K562 (cell line): ENCODE measurements around the gene NUPR1. TPM values are rescaled to one million over a fixed set of nuclear protein-coding genes. Genes with fewer than 3 reads are reported as not detected.
A peak's percentile ranks its signal among the peaks of the same experiment; 100 is the strongest.

Experiments used
- ATF1 ChIP-seq, 2 experiments: fragments of 450-650 bp in 1 of 2; IDR thresholded peaks; 2 replicates each; pipeline ENCODE4 v1.6.1; 2016; ENCODE audit warnings: missing compliant biosample characterization in 1 of 2, missing genetic modification characterization in 1 of 2
- BHLHE40 ChIP-seq: IDR thresholded peaks from 2 replicates; pipeline ENCODE4 v1.6.1; 2011; ENCODE audit warnings: low read length, improper control_type of control experiment
- BMI1 ChIP-seq: fragments of 150-350 bp; IDR thresholded peaks from 2 replicates; pipeline ENCODE4 v1.6.1; 2014; ENCODE audit warnings: low read length
- CREB1 ChIP-seq, 2 experiments: sonication (generic) in 1 of 2; formaldehyde crosslinking in 1 of 2; IDR thresholded peaks; 2 replicates each; pipeline versions ENCODE4 v1.6.1 to v1.8.0; 2012 to 2022; ENCODE audit warnings: inconsistent platforms in 1 of 2, mild to moderate bottlenecking in 1 of 2, missing genetic modification reagents in 1 of 2, moderate library complexity in 1 of 2
- CREBBP ChIP-seq: IDR thresholded peaks from one replicate; pipeline ENCODE4 v1.6.1; 2012; ENCODE audit warnings: low read depth, mild to moderate bottlenecking, control low read depth, inconsistent platforms, low read length
- FUS ChIP-seq: fragments of 200-400 bp; formaldehyde crosslinking; optimal IDR thresholded peaks from 2 replicates; pipeline ENCODE3; 2017; ENCODE audit warnings: low read depth, low read length
- HLTF ChIP-seq: fragments of 450-650 bp; IDR thresholded peaks from 2 replicates; pipeline ENCODE4 v1.6.1; 2016
- HMG20B ChIP-seq: fragments of 250-450 bp; sonication (Bioruptor Pico); IDR thresholded peaks from 2 replicates; pipeline ENCODE4 v1.5.0; 2021; ENCODE audit warnings: mild to moderate bottlenecking
- KDM1A ChIP-seq, 2 experiments: fragments of 450-650 bp; IDR thresholded peaks; 2 replicates each; pipeline ENCODE4 v1.6.1; 2016; ENCODE audit warnings: mild to moderate bottlenecking in 2 of 2
- KLF10 ChIP-seq: fragments of 250-450 bp; sonication (Bioruptor Pico); IDR thresholded peaks from 2 replicates; pipeline ENCODE4 v1.6.1; 2021; ENCODE audit warnings: matching md5 sums
- OTX1 ChIP-seq: fragments of 450-650 bp; formaldehyde crosslinking; IDR thresholded peaks from 2 replicates; pipeline ENCODE4 v1.4.0; 2022; ENCODE audit warnings: mild to moderate bottlenecking
- POLR2B ChIP-seq: fragments of 450-650 bp; IDR thresholded peaks from 2 replicates; pipeline ENCODE4 v1.6.1; 2018; ENCODE audit warnings: low read depth; ENCODE audit not compliant: partially characterized antibody
- RB1 ChIP-seq: fragments of 450-650 bp; IDR thresholded peaks from 2 replicates; pipeline ENCODE4 v1.6.1; 2017; ENCODE audit warnings: low read depth, mild to moderate bottlenecking
- SIN3B ChIP-seq: fragments of 450-650 bp; IDR thresholded peaks from 2 replicates; pipeline ENCODE4 v1.6.1; 2017; ENCODE audit warnings: low read depth, mild to moderate bottlenecking, moderate library complexity
- TAL1 ChIP-seq: fragments of 450-650 bp; IDR thresholded peaks from 2 replicates; pipeline ENCODE4 v1.6.1; 2016; ENCODE audit warnings: mild to moderate bottlenecking
- TCF7 ChIP-seq: sonication (generic); IDR thresholded peaks from 2 replicates; pipeline ENCODE4 v1.6.1; 2016; ENCODE audit warnings: antibody characterized with exemption, borderline replicate concordance
- TRIM24 ChIP-seq, 2 experiments: fragments of 450-650 bp; IDR thresholded peaks; 2 replicates each; pipeline ENCODE4 v1.6.1; 2016
- ZKSCAN8 ChIP-seq: fragments of 200-800 bp; sonication (Bioruptor generic); IDR thresholded peaks from 2 replicates; pipeline ENCODE4 v1.6.1; 2016; ENCODE audit warnings: missing genetic modification characterization, missing compliant biosample characterization
- ZNF140 ChIP-seq: fragments of 250-450 bp; sonication (Bioruptor Pico); IDR thresholded peaks from 2 replicates; pipeline ENCODE4 v1.8.0; 2021; ENCODE audit warnings: moderate library complexity, mild to moderate bottlenecking, inconsistent platforms
- polyA plus RNA-seq, 8 experiments: library from polyadenylated mRNA; depleted of rRNA in 4 of 8; stranded (reverse) in 5 of 8; unstranded in 3 of 8; fragments of >200 nt; fragmentation: Nextera tagmentation in 2 of 8; fragmentation: Illumina TruSeq in 1 of 8; extraction: Ambion mirVana in 2 of 8; extraction: Trizol in 1 of 8; gene quantifications; 2 replicates each; pipeline versions ENCODE4 v1.2.1 to v1.2.3, GENCODE V29; 2011 to 2014; ENCODE audit warnings: inconsistent platforms in 1 of 8, missing spikeins in 1 of 8
- total RNA-seq, 7 experiments: library from RNA; depleted of rRNA in 6 of 7; stranded (reverse); fragments of >200 nt in 6 of 7; fragmentation: Illumina TruSeq in 2 of 7; extraction: Trizol in 2 of 7; gene quantifications; 2 replicates each; pipeline versions ENCODE4 v1.2.1 to v1.2.3, GENCODE V29; 2011 to 2021; ENCODE audit warnings: low replicate concordance in 1 of 7
- TF ChIP-seq, protein P1 (sequence below), 2 experiments: IDR thresholded peaks in 1 of 2; conservative IDR thresholded peaks in 1 of 2; 2 replicates each; pipeline ENCODE4 v1.6.1; 2016; ENCODE audit warnings: low read depth in 2 of 2, mild to moderate bottlenecking in 1 of 2, missing compliant biosample characterization in 1 of 2, missing genetic modification characterization in 1 of 2, moderate library complexity in 1 of 2
- TF ChIP-seq, protein P2 (sequence below): fragments of 150-350 bp; conservative IDR thresholded peaks from 2 replicates; pipeline ENCODE4 v1.6.1; 2014; ENCODE audit warnings: low read length
- TF ChIP-seq, protein P3 (sequence below): fragments of 250-450 bp; sonication (Bioruptor Pico); IDR thresholded peaks from 2 replicates; pipeline ENCODE4 v1.5.0; 2021

Gene NUPR1
- total and polyA plus RNA-seq, 9 of the 15 experiments (the other 6 are each of a cell fraction or from before 2014, with no cell fraction given), result 0.07 to 1.5 (median 0.27) TPM

DNA sequence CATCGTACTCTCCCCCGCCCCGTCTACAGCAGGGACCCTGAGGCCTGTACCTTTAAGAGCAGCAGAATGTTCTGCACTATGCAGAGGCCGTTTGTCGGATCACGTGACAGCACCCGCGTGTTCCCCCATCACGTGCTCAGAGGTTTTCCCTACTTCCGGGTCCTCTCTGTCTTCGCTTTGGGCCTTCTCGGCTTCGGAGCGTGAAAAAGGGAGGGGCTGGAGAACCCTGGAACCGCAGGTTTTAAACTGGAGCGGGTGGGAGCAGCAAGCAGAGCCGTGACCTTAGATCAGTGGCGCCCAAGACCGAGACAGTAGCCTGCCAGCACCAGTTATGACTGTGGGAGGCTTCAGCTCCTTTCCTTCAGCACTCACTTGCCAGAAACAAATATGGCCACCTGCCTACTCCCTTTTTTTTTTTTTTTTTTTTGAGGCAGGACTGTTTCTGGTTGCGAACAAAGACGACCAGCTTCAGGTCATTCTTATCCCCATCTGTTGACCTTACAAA is 46.8 kb downstream of the NUPR1 start, which contains the start of gene CLN3 (continued):
- TF ChIP-seq, protein P1, sequence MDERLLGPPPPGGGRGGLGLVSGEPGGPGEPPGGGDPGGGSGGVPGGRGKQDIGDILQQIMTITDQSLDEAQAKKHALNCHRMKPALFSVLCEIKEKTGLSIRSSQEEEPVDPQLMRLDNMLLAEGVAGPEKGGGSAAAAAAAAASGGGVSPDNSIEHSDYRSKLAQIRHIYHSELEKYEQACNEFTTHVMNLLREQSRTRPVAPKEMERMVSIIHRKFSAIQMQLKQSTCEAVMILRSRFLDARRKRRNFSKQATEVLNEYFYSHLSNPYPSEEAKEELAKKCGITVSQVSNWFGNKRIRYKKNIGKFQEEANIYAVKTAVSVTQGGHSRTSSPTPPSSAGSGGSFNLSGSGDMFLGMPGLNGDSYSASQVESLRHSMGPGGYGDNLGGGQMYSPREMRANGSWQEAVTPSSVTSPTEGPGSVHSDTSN (CRISPR knock-in tag; IDR thresholded peaks at IDR 0.05; ENCODE audit: low read depth), result no peak
- TF ChIP-seq, protein P1 (tag; conservative IDR thresholded peaks at IDR 0.05; ENCODE audit: low read depth), result no peak
- TF ChIP-seq TAL1 (no peak), ZKSCAN8 (CRISPR knock-in tag) (peak; percentile 44; the same call in 1 of the 2 replicates), HLTF (no peak), CREB1 (IDR thresholded peaks at IDR 0.05) (no peak), CREB1 (CRISPR knock-in tag; IDR thresholded peaks at IDR 0.05) (peak; percentile 65; the same call in 1 of the 2 replicates), SIN3B (peak; percentile 86), TCF7 (no peak), CREBBP (no peak), TRIM24 (IDR thresholded peaks at IDR 0.05) (peak in 1 of 2 experiments; percentile 28; a peak in 1 of 4 replicates), BMI1 (no peak), KLF10 (CRISPR knock-in tag) (no peak), BHLHE40 (peak; percentile 99), KDM1A (IDR thresholded peaks at IDR 0.05) (no peak), ATF1 (CRISPR knock-in tag; IDR thresholded peaks at IDR 0.05) (no peak), ATF1 (tag; IDR thresholded peaks at IDR 0.05) (peak; percentile 89), FUS (no peak), HMG20B (CRISPR knock-in tag) (no peak), OTX1 (0 out of 2 replicates have a peak, but pooled peaks have one; percentile 2), RB1 (no peak), ZNF140 (CRISPR knock-in tag) (no peak), POLR2B (no peak)
- TF ChIP-seq, protein P2, sequence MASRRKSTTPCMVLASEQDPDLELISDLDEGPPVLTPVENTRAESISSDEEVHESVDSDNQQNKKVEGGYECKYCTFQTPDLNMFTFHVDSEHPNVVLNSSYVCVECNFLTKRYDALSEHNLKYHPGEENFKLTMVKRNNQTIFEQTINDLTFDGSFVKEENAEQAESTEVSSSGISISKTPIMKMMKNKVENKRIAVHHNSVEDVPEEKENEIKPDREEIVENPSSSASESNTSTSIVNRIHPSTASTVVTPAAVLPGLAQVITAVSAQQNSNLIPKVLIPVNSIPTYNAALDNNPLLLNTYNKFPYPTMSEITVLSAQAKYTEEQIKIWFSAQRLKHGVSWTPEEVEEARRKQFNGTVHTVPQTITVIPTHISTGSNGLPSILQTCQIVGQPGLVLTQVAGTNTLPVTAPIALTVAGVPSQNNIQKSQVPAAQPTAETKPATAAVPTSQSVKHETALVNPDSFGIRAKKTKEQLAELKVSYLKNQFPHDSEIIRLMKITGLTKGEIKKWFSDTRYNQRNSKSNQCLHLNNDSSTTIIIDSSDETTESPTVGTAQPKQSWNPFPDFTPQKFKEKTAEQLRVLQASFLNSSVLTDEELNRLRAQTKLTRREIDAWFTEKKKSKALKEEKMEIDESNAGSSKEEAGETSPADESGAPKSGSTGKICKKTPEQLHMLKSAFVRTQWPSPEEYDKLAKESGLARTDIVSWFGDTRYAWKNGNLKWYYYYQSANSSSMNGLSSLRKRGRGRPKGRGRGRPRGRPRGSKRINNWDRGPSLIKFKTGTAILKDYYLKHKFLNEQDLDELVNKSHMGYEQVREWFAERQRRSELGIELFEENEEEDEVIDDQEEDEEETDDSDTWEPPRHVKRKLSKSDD, result peak; percentile 88; the same call in 1 of the 2 replicates
- TF ChIP-seq, protein P3, sequence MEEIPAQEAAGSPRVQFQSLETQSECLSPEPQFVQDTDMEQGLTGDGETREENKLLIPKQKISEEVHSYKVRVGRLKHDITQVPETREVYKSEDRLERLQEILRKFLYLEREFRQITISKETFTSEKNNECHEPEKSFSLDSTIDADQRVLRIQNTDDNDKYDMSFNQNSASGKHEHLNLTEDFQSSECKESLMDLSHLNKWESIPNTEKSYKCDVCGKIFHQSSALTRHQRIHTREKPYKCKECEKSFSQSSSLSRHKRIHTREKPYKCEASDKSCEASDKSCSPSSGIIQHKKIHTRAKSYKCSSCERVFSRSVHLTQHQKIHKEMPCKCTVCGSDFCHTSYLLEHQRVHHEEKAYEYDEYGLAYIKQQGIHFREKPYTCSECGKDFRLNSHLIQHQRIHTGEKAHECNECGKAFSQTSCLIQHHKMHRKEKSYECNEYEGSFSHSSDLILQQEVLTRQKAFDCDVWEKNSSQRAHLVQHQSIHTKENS (CRISPR knock-in tag), result no peak
